ENCODE data around the gene PPP1R3F. TPM values are rescaled to one million over a fixed set of nuclear protein-coding genes. Genes with fewer than 3 reads are reported as not detected.
A peak's percentile ranks its signal among the peaks of the same experiment; 100 is the strongest.

PPP1R3F gene
- total RNA-seq, 2 experiments from 2014 or later = 2.1 to 2.5 TPM

DNA sequence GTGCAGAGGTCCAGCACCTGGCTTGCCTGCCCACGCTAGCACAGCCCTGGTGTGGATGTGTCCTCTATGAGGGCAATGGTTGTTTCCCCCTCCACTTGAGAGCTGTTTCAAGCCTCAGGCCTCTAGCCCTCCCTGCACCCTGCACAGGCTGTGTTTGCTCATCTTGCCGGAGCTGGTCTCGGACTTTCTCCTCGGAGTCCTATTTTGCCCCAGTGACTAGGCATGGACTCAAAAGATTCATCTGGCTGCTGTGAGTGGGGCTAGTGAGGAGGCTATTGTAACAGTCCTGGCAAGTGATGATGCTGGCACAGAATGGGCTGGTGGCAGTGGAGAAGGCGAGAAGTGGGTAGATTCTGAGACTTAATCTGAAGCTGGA is 10.9 kb upstream of the PPP1R3F start:
- Mint-ChIP-seq H3K4me3 (no peak overlapping the region), H3K9me3 (no peaks in the 10 kb centered on the region), H3K27me3 (no peaks in the 10 kb centered on the region), H3K4me1 (peaks cover 32% of the 10 kb centered on the region), H3K27ac (peak overlapping the region; percentile 36), H3K36me3 (peaks cover 11% of the 10 kb centered on the region)
- DNase-seq = no peak

DNA sequence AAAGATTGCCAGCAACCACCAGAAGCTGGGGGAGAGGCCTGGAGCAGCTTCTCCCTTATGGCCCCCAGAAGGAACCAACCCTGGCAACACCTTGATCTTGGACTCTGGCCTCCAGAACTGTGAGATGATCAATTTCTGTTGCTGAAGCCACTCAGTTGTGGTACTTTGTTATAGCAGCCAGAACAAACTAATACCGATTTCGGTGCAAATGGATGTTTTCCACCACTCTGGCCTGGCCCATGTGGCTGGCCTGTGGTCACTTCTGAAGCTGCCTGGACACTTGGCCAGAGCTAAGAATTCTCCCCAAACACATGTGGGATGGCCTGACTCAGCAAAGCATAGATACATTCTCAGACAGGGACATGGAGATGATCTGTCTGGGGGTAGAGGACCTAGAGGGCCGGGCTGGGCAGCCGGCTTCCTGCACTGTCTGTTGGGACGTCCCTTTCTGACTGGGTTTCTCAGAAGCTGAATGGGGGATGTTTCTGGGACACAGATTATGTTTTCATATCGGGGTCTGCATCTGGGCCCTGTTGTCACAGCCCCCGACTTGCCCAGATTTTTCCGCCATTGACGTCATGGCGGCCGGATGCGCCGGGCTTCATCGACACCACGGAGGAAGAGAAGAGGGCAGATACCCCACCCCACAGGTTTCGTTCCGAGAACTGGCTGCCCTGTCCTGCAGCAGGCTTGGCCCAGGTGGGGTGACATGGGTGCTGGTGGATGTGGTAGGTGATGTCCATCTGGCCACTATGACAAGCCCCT is 9.2 kb upstream of the PPP1R3F start:
- Mint-ChIP-seq H3K36me3 (peaks cover 14% of the 10 kb centered on the region), H3K27ac (no peak overlapping the region), H3K4me3 (no peak overlapping the region), H3K27me3 (no peaks in the 10 kb centered on the region), H3K9me3 (no peaks in the 10 kb centered on the region), H3K4me1 (peaks cover 48% of the 10 kb centered on the region)
- no peak for DNase-seq

DNA sequence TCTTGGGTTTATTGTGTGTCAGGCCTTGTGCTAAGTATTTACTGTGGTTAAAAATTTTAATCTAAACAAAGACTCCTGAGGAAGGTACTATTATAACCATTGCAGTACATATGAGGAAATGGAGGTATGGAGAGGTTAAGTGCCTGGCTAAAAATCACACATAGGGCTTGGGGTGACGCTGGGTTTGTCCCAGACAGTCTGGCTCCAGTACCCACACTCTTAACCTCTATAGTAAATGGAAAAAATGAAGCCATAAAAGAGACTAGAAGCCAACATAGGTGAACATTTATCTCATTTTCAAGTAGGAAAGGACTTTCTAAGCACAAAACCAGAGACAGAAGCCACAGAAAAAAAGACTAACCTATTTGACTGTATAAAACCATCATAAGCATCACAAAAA is 7.0 kb upstream of the PPP1R3F start:
- H3K4me3 Mint-ChIP-seq = peak overlapping the region; percentile 66
- peaks cover 9% of the 10 kb centered on the region for H3K36me3 Mint-ChIP-seq
- H3K4me1 Mint-ChIP-seq = peaks cover 50% of the 10 kb centered on the region
- no peaks in the 10 kb centered on the region for H3K27me3 Mint-ChIP-seq
- H3K27ac Mint-ChIP-seq = peak overlapping the region; percentile 79
- no peak for DNase-seq
- no peaks in the 10 kb centered on the region for H3K9me3 Mint-ChIP-seq

DNA sequence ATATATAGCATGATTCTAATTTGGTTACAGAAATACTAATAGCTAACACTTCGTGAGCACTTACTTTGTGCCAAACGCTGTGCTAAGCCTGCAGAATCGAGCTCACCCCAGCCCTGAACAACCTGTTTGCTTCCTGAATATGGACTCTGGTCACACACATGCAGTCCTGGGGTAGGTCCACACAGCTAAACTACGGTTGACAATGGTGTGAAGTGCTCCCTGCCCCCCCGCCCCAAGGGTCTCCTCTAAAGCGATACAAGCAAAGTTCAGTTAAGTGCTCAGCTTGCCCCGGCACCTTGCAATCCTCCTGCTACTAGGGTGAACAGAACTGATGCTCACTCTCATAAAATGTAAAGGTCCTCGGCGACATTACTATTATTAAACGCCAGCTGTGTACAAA is 6.0 kb upstream of the PPP1R3F start:
- Mint-ChIP-seq H3K4me3 (peak overlapping the region; percentile 77), H3K36me3 (peaks cover 9% of the 10 kb centered on the region), H3K27me3 (no peaks in the 10 kb centered on the region), H3K27ac (peak overlapping the region; percentile 79), H3K4me1 (peaks cover 52% of the 10 kb centered on the region), H3K9me3 (no peaks in the 10 kb centered on the region)
- DNase-seq = no peak

DNA sequence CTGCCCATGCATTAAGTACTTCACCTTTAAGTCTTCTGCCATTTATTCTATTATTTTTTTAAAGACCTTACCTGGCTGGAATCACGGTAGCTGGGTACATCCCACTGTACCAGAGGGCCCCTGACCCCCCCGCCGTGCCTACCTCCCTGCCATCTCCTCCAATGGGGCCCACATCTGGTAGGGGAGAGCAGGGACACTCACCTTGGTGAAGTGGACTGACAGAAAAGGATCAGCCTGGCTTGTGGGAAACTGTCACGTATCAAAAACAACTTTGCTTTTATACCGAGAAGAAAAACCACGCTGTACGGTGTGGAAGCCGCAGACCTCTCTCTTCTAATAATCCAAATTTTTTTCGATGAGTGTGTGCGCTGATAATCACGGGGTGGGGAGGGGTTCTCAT is 5.1 kb upstream of the PPP1R3F start, which contains the start of gene FOXP3:
TSS of gene FOXP3 (minus strand) at position 251 of the 400 bp plus-strand sequence. CDS start 6,205 bp downstream, outside the sequence.
- Mint-ChIP-seq H3K27ac (peak within 1 kb of the TSS; percentile 79), H3K9me3 (no peaks in the 10 kb centered on the region), H3K27me3 (peaks cover 4% of the 10 kb centered on the region), H3K4me3 (peak within 1 kb of the TSS; percentile 77), H3K36me3 (peaks cover 6% of the 10 kb centered on the region), H3K4me1 (peaks cover 47% of the 10 kb centered on the region)
- DNase-seq = no peak

DNA sequence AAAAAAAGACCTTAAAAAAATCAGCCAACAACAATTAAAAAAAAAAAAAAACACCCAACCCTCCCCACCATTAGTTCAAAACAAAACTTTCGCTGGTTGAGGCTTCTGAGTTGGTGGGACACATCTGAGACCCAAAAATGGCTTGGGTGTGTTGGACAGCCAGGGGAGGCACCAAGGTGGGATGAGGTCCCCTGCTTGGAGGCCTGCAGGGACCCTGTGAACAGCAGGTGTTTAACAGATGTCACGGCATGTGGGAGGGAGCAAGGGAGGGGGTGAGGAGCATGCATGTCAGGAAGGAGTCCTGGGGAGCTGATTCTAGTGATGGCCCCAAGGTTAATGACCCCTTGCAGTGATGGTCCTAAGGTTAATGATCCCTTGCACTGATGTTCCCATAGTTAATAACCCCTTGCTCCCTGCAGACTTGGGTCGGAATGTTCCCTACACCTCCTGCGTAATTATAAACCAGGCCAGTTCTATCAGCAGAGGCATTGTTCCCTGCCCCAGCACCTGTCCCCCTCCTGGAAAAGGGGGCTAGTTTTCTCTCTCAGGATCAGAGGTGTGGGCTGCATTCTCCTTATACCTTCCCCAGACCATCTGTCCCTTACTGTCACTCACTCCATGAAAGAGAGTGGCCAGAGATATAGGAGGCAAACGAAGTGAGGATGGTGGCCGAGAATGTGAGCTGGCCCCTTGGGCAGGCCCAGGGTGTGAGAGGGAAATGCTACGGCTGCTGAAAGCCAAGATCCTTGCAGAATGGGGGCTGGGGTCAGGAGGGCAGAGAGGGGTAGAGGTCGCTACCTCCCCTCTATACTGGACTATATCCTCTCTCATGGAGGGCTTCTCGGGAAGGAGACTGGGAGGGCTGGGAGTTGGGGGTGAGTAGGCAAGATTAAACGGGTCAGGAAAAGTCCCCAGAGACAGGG is 2.8 kb upstream of the PPP1R3F start:
- DNase-seq = no peak
- Mint-ChIP-seq H3K4me3 (no peak overlapping the region), H3K36me3 (peaks cover 15% of the 10 kb centered on the region), H3K9me3 (no peaks in the 10 kb centered on the region), H3K27ac (peak overlapping the region; percentile 81), H3K27me3 (peaks cover 4% of the 10 kb centered on the region), H3K4me1 (peaks cover 49% of the 10 kb centered on the region)

DNA sequence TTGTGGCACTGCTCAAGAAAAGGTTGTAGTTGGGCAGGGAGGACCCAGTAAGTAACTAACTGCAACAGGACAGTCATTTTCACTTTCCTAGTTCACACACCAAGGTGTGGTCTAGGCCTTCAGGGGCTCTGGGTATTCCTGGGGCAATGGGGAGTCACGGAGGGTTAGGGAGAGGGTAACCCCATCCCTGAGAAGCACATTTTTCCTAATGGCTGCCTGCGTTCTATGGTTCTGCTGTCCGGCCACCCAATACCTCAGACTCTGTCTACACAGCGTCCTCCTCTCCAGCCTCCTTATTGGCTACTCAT is 937 bp upstream of the PPP1R3F start:
- H3K36me3 Mint-ChIP-seq = peaks cover 14% of the 10 kb centered on the region
- H3K27me3 Mint-ChIP-seq = peaks cover 4% of the 10 kb centered on the region
- peak overlapping the region; percentile 97 for H3K4me3 Mint-ChIP-seq
- H3K9me3 Mint-ChIP-seq = no peaks in the 10 kb centered on the region
- peaks cover 48% of the 10 kb centered on the region for H3K4me1 Mint-ChIP-seq
- DNase-seq = no peak
- peak overlapping the region; percentile 100 for H3K27ac Mint-ChIP-seq

DNA sequence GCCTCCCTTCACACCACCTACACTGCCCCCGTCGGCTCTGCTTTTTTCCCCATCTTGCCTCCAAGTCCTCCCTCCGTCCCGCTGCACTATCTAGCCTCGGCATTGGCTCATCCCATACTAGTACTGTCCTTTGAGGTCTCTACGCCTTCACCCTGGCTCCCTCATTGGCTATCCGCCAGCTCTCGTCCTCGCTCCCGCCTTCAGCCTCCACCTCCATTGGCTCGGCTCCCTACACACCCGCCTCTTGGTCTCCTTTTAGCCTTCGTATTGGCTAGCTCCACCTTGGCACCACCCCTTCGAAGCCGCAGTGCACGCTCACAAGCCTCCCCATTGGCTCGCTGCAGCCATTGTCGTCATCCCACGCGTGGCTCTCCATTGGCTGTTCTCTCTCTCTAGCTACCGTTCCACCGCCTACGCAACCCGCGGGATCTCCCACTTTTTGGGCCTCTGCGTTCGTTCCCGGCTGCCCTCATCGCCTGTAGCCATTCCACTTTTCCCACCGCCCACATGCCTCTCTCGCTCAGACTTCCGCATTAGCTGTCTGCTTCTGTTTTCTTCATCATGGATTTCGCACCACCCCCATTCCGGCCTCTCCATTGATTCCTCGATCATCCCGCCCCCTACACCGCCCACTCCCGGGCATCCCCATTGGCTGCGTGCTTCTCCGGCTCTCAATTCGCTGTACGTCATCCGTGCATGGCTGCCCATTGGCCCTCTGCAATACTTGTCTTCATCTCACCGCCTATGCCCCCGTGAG is 405 bp upstream of the PPP1R3F start:
- Mint-ChIP-seq H3K27me3 (peaks cover 4% of the 10 kb centered on the region), H3K4me3 (peak overlapping the region; percentile 97), H3K9me3 (no peaks in the 10 kb centered on the region), H3K4me1 (peaks cover 46% of the 10 kb centered on the region), H3K36me3 (peaks cover 11% of the 10 kb centered on the region), H3K27ac (peak overlapping the region; percentile 100)
- DNase-seq = peak; percentile 92

DNA sequence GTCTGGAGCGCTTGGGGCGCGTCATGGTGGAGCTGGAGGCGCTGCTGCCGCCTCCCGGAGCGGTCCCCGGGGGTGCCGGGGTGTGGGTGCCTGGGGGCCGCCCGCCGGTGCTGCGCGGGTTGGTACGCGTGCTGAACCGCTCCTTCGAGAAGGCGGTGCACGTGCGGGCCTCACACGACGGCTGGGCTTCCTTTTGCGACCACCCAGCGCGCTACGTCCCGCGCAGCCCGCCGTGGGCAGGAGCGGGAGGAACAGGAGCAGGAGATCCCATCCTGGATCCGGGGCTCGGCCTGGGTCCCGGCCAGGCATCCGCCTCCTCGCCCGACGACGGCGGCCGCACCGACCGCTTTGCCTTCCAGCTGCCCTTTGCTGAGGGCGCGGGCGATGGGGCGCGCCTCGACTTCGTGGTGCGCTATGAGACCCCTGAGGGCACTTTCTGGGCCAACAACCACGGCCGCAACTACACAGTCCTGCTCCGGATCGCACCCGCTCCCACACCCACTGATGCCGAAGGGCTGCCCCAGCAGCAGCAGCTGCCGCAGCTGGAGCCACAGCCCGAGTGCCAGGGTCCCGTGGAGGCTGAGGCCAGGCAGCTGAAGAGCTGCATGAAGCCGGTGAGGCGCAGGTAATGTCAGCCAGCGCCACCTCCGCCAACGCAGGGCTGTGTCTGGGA is 792 bp downstream of the PPP1R3F start:
- H3K9me3 Mint-ChIP-seq = no peaks in the 10 kb centered on the region
- no peak for DNase-seq
- H3K36me3 Mint-ChIP-seq = peaks cover 22% of the 10 kb centered on the region
- peak overlapping the region; percentile 88 for H3K27ac Mint-ChIP-seq
- H3K27me3 Mint-ChIP-seq = peaks cover 4% of the 10 kb centered on the region
- peak overlapping the region; percentile 69 for H3K4me3 Mint-ChIP-seq
- peaks cover 47% of the 10 kb centered on the region for H3K4me1 Mint-ChIP-seq

DNA sequence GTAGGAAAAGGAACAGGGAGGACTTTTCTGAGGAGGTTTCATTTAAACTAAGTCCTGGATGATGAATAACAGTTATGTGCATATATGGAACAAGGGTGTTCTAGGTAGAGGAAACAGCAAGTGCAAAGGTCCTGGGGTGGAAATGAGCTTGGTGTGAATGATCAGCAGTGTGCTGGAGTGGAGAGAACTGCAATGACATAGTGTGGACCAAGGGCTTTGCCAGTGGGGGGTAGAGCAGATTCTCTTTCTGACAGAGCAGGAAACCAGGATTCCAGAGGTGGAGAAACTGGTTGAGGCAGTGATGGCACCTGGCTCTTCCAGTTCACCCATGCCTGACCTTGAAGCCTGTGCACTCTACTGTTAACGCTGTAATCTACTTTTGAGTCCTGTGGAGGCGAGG is 1.7 kb downstream of the PPP1R3F start:
- peak overlapping the region; percentile 69 for H3K4me3 Mint-ChIP-seq
- peaks cover 51% of the 10 kb centered on the region for H3K4me1 Mint-ChIP-seq
- DNase-seq = no peak
- no peaks in the 10 kb centered on the region for H3K9me3 Mint-ChIP-seq
- peak overlapping the region; percentile 88 for H3K27ac Mint-ChIP-seq
- H3K36me3 Mint-ChIP-seq = peaks cover 24% of the 10 kb centered on the region
- peaks cover 4% of the 10 kb centered on the region for H3K27me3 Mint-ChIP-seq

DNA sequence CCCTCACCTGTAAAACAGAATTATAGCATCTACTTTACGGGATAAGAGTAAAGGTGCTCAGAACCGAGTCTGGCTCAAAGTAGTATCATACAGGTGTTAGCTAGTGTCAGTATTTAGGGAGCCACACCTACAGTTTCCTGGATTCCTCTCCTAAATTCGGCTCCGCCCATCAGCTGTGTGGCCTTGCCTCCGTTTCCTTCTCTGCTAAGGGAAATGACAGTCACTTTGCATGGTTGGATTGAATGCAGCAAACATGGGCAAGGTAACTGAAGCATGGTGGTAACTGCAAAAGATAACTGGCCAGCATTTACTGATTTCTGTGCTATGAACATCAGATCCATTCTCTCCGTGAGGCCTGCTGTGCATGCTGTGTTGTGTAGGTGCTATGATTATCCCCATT is 2.8 kb downstream of the PPP1R3F start:
- DNase-seq = no peak
- Mint-ChIP-seq H3K4me3 (peak overlapping the region; percentile 67), H3K27me3 (peaks cover 4% of the 10 kb centered on the region), H3K27ac (peak overlapping the region; percentile 88), H3K36me3 (peaks cover 26% of the 10 kb centered on the region), H3K4me1 (peaks cover 58% of the 10 kb centered on the region), H3K9me3 (no peaks in the 10 kb centered on the region)

DNA sequence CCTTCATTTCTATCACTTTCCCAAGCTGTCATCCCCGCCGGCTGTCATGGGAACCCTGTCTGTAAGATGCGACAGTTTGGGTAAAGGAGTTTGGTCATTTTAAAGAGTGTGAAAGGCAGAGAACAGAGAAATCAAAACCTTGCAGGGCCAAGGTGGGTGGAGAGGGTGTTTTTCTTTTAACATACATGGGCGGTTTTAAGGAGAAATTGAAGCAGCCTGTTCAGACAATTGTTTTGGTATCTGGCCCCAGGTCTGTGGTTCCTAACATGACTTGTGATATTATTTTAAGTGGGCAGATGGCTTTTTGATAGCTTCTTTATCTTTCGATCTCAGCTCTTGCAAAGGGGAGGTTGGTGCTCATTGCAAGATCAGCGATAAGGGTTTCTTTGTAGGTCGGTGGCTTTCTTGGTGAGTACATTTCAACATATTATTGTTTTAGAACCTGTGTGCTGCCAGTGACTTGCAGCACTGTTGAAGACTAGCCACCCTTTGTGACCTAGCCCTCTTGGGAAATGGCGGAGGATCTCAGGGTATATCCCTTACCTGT is 3.7 kb downstream of the PPP1R3F start:
- Mint-ChIP-seq H3K36me3 (peaks cover 26% of the 10 kb centered on the region), H3K4me1 (peaks cover 60% of the 10 kb centered on the region), H3K27me3 (peaks cover 4% of the 10 kb centered on the region), H3K4me3 (peak overlapping the region; percentile 67), H3K27ac (peak overlapping the region; percentile 88), H3K9me3 (no peaks in the 10 kb centered on the region)
- DNase-seq = peak; percentile 53

DNA sequence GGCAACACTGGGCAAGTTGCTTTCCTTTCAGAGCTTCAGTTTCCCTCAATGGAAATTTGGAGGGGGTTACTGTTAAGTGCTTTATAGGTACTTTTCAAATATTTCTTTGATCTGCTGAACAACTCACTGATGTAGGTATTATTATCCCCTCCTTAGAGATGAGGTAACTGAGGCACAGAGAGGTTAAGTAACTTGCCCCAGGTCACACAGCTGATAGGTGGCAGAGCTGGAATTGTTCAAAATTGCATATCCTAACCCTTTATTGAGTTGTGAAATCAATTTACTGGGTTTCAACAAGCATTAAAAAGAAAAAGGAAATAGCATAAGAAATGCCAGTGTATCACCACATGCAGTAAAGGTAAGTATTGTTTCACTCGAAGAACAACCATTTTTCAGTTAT is 6.6 kb downstream of the PPP1R3F start:
- H3K36me3 Mint-ChIP-seq = peaks cover 20% of the 10 kb centered on the region
- peaks cover 71% of the 10 kb centered on the region for H3K4me1 Mint-ChIP-seq
- no peaks in the 10 kb centered on the region for H3K27me3 Mint-ChIP-seq
- H3K27ac Mint-ChIP-seq = peak overlapping the region; percentile 87
- H3K9me3 Mint-ChIP-seq = no peaks in the 10 kb centered on the region
- no peak for DNase-seq
- no peak overlapping the region for H3K4me3 Mint-ChIP-seq

All from activated naive CD8-positive, alpha-beta T cell treated with anti-CD3 and anti-CD28 coated beads for 36 hours (primary cell).